GM12864 (cell line): Measurements from ENCODE around the gene ELK1.

Experiments
- DNase-seq: peaks from one replicate; pipeline ENCODE4 v3.0.0-alpha.2; 2011; ENCODE audit warnings: low read depth
- H3K4me3 ChIP-seq: 2 replicates; pipeline ENCODE4 v1.5.1; 2011; ENCODE audit warnings: mild to moderate bottlenecking, low read depth, low read length, control low read depth
- TF ChIP-seq, protein P1 (sequence below): IDR thresholded peaks from 2 replicates; pipeline ENCODE4 v1.5.1; 2011; ENCODE audit warnings: low read depth, mild to moderate bottlenecking, moderate library complexity, low read length, control low read depth, inconsistent platforms; ENCODE audit errors: missing control alignments

Gene ELK1

DNA sequence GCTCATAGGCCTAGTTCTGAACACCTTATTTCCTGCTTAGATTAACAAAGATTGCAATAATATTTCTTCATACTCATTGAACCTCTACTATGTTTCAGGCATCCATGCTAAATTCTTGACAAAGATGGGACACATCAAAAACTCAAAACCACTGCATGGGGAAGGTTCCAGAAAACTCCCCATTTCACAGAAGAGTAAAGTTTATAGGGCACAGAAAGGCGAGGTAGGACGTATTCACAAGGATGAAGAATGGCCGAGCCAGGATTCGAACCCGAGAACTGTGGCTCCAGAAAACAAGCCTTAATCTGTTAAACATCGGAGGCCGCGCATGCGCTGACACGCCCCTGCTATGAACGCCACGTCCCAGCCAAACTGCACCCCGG lies 7.9 kb upstream of the ELK1 start:
- peak overlapping the region; percentile 80 for H3K4me3 ChIP-seq
- no peak for DNase-seq
- TF ChIP-seq, protein P1, sequence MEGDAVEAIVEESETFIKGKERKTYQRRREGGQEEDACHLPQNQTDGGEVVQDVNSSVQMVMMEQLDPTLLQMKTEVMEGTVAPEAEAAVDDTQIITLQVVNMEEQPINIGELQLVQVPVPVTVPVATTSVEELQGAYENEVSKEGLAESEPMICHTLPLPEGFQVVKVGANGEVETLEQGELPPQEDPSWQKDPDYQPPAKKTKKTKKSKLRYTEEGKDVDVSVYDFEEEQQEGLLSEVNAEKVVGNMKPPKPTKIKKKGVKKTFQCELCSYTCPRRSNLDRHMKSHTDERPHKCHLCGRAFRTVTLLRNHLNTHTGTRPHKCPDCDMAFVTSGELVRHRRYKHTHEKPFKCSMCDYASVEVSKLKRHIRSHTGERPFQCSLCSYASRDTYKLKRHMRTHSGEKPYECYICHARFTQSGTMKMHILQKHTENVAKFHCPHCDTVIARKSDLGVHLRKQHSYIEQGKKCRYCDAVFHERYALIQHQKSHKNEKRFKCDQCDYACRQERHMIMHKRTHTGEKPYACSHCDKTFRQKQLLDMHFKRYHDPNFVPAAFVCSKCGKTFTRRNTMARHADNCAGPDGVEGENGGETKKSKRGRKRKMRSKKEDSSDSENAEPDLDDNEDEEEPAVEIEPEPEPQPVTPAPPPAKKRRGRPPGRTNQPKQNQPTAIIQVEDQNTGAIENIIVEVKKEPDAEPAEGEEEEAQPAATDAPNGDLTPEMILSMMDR, result no peak

DNA sequence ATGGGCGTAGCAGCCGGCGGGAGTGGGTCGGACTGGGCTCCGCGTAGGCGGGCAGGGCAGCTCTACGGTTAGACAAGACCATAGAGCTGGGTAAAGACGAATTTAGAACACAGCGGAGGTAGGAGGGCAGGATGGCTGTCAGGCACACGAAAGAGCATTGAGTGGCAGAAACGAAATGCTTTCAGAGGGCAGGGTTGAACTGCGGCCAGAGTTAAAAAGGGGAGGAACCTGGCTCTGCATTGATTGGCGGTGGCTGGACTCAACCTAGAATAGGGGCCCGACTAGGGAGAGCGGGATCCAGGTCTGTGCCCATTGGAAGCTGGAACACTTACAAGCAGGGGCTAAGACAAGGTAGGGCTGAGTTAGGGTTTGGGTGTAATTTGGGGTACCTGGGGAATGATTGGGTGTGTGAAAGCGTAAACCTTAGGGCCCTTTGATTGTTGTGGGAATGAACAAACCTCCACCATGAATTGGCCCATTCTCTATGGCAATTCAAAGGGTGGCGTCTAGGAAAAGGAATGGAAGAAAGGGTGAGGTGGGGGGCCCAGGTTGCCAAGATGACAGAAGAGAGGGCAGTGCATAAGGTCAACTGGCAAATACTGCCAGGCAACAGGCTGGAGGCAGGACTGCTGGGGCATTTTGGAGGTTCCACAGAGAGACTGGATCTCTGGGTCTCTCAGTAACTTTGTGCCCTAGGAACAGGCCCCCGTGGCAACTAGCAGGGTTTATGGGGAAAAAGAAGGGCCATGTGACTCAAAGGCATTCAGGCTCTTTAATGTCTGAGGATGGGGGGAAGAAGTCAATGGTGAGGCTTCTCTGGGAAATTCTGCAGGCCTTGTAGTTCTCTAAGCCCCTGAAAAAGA lies 911 bp upstream of the ELK1 start:
- no peak for DNase-seq
- TF ChIP-seq, protein P1, result no peak
- H3K4me3 ChIP-seq, result peak overlapping the region; percentile 54

DNA sequence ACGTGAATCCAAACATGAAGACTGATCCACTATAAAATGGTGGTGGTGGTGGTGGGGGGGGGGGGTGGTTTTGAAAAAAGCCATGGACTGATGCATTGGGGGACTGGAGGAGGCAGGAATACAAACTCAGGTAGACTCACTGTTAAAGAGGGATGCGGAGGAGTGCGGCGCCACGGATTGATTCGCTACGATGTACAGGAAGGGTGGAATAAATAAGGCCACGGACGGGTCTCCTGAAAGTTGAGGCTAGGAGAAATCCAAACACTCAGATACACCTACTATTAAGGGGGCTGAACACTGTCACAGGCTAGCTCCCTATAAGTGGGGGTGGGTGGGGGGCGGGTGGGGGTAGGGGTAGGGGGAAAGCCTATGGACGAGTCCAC lies 591 bp downstream of the ELK1 start:
- no peak for DNase-seq
- TF ChIP-seq, protein P1, result no peak
- peak overlapping the region; percentile 79 for H3K4me3 ChIP-seq

- TF ChIP-seq, protein P1, result no peak
- peak overlapping the region; percentile 79 for H3K4me3 ChIP-seq
- DNase-seq, result no peak
Measured at GRCh38 chrX:47649271-47649670, 1.1 kb downstream of the ELK1 start.

DNA sequence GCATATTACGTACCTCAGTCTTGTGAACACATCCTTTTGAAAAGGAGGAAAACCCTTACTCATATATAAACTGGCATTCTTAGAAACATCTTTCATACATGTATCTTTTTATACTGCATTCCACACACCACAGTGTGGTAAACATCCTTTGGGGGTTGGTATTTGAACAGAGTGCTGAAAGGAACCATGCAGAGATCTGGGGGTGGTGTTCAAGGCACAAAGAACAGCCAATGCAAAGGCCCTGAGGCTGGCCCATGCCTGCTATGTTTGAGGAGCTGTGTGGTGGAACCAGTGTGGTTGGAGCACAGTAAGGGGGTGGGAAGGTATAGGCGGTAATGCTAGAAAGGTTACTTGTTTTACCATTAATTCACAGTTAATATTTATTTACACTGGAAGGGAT lies 2.0 kb downstream of the ELK1 start:
- no peak overlapping the region; the same call in 1 of the 2 replicates for H3K4me3 ChIP-seq
- DNase-seq, result no peak
- TF ChIP-seq, protein P1, result no peak

- TF ChIP-seq, protein P1, result no peak
- no peak overlapping the region for H3K4me3 ChIP-seq
- no peak for DNase-seq
Measured at GRCh38 chrX:47646636-47647035, 3.7 kb downstream of the ELK1 start.

DNA sequence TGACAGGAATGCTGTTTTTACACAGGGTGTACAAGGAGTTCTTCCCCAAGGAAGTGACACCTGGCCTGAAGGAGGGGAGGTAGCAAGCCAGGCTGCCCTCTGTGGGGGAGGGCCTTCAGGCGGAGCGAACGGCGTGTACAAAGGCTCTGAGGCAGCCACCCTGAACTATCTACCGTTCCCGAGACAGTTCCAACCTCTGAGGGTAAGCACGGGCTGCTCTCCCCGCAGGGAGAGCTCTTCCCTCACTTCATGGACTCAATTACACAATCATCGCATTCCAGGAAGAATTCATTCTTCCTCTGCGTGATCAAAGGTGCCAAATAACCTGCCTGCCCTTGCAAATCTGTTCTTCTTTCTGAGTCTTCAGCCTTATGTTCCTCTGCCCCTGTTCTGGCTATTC lies 4.8 kb downstream of the ELK1 start:
- TF ChIP-seq, protein P1, result no peak
- H3K4me3 ChIP-seq, result no peak overlapping the region
- no peak for DNase-seq
